ENCODE measurements around the gene TAF6. TPM values are rescaled to one million over a fixed set of nuclear protein-coding genes. Genes with fewer than 3 reads are reported as not detected.

The TAF6 gene
- total and polyA plus RNA-seq, 9 of the 15 experiments (the other 6 are each of a cell fraction or from before 2014, with no cell fraction given) = 0.78 to 78.7 (median 21.3) TPM

GRCh38 chr7:100101016-100101862 is 17.9 kb downstream of the TAF6 start, which contains the start of the genes AP4M1 and MCM7 (continued):
- TF ChIP-seq CEBPZ (IDR thresholded peaks at IDR 0.05; ENCODE audit: borderline replicate concordance, low read depth, low read length) = no peak
- no peak for TF ChIP-seq ZC3H4 (CRISPR knock-in tag; IDR thresholded peaks at IDR 0.05; ENCODE audit: borderline replicate concordance)
- no peak for TF ChIP-seq ETS2 (tag; IDR thresholded peaks at IDR 0.05; ENCODE audit: borderline replicate concordance, poor library complexity, severe bottlenecking)
- no peak for TF ChIP-seq TSHZ1 (CRISPR knock-in tag; IDR thresholded peaks at IDR 0.05)
- TF ChIP-seq POLR2A (conservative IDR thresholded peaks at IDR 0.05) = peak; percentile 96
- no peak for TF ChIP-seq ZNF77 (CRISPR knock-in tag; IDR thresholded peaks at IDR 0.05)
- TF ChIP-seq ZNF589 (CRISPR knock-in tag; IDR thresholded peaks at IDR 0.05; ENCODE audit: low read depth) = 0 out of 2 replicates have a peak, but pooled peaks have one; percentile 37
- no peak for TF ChIP-seq STAT5A (IDR thresholded peaks at IDR 0.05; ENCODE audit: borderline replicate concordance, low read length)
- no peak for TF ChIP-seq CEBPB (tag; IDR thresholded peaks at IDR 0.05)
- no peak for TF ChIP-seq HSF4 (CRISPR knock-in tag; IDR thresholded peaks at IDR 0.05; ENCODE audit: borderline replicate concordance)
- no peak for TF ChIP-seq SPI1 (IDR thresholded peaks at IDR 0.05; ENCODE audit: borderline replicate concordance, low read depth, low read length)
- TF ChIP-seq FUS (optimal IDR thresholded peaks at IDR 0.05; ENCODE audit: low read depth, low read length) = peak; percentile 66
- no peak for TF ChIP-seq BCLAF1 (IDR thresholded peaks at IDR 0.05; ENCODE audit: borderline replicate concordance in 1 of 2, control insufficient read depth in 1 of 2, low read depth in 2 of 2, low read length in 1 of 2)
- TF ChIP-seq TBP (optimal IDR thresholded peaks at IDR 0.05; ENCODE audit: low read depth, low read length) = no peak
- no peak for TF ChIP-seq MBD1 (CRISPR knock-in tag; IDR thresholded peaks at IDR 0.05)

Measured in K562 (cell line).